ENCODE measurements around the gene ZFP3.

- TF ChIP-seq CTCF (IDR thresholded peaks at IDR 0.05) (no peak), ZBTB33 (IDR thresholded peaks at IDR 0.05; ENCODE audit: borderline replicate concordance, low read depth) (no peak), GATA2 (CRISPR knock-in tag; IDR thresholded peaks at IDR 0.05) (no peak)
Observed at GRCh38 chr17:5069724-5070123, 8.5 kb upstream of the ZFP3 start.
